HG03571 (cell line): ENCODE data around the gene SLC9A9.

ENCODE experiments used
- ATAC-seq: cut with Tn5 transposase; IDR thresholded peaks from one replicate; pipeline ENCODE4 v1.9.1; 2021; ENCODE audit not compliant: unreplicated experiment

Gene SLC9A9

GRCh38 chr3:143652118-143652517, 196.2 kb downstream of the SLC9A9 start:
- no peak for ATAC-seq

- no peak for ATAC-seq
These were observed 197.4 kb downstream of the SLC9A9 start for GRCh38 chr3:143650827-143651226.

GRCh38 chr3:143650120-143650519, 198.1 kb downstream of the SLC9A9 start:
- no peak for ATAC-seq

- ATAC-seq, result no peak
These were observed 199.6 kb downstream of the SLC9A9 start for GRCh38 chr3:143648708-143649107.

GRCh38 chr3:143648218-143648617, 200.1 kb downstream of the SLC9A9 start:
- no peak for ATAC-seq

GRCh38 chr3:143644370-143645089, 203.7 kb downstream of the SLC9A9 start:
- no peak for ATAC-seq

- ATAC-seq, result no peak
These were observed 204.4 kb downstream of the SLC9A9 start for GRCh38 chr3:143643905-143644304.

GRCh38 chr3:143640774-143641173, 207.5 kb downstream of the SLC9A9 start:
- no peak for ATAC-seq

GRCh38 chr3:143637133-143637532, 211.1 kb downstream of the SLC9A9 start:
- ATAC-seq, result no peak

GRCh38 chr3:143634991-143635390, 213.3 kb downstream of the SLC9A9 start:
- ATAC-seq, result no peak

GRCh38 chr3:143634427-143634826, 213.8 kb downstream of the SLC9A9 start:
- ATAC-seq, result no peak

GRCh38 chr3:143633816-143634215, 214.5 kb downstream of the SLC9A9 start:
- no peak for ATAC-seq

GRCh38 chr3:143629726-143630125, 218.5 kb downstream of the SLC9A9 start:
- no peak for ATAC-seq

GRCh38 chr3:143628971-143629370, 219.3 kb downstream of the SLC9A9 start:
- no peak for ATAC-seq

- ATAC-seq, result no peak
These were observed 220.9 kb downstream of the SLC9A9 start for GRCh38 chr3:143627336-143627735.

- no peak for ATAC-seq
These were observed 229.0 kb downstream of the SLC9A9 start for GRCh38 chr3:143619231-143619630.

- no peak for ATAC-seq
These were observed 231.2 kb downstream of the SLC9A9 start for GRCh38 chr3:143617050-143617449.

GRCh38 chr3:143613226-143613625, 235.0 kb downstream of the SLC9A9 start:
- ATAC-seq, result no peak

GRCh38 chr3:143612541-143612940, 235.7 kb downstream of the SLC9A9 start:
- ATAC-seq, result no peak

GRCh38 chr3:143608966-143609365, 239.3 kb downstream of the SLC9A9 start:
- no peak for ATAC-seq

GRCh38 chr3:143605233-143605950, 242.9 kb downstream of the SLC9A9 start:
- no peak for ATAC-seq

- ATAC-seq, result no peak
These were observed 243.7 kb downstream of the SLC9A9 start for GRCh38 chr3:143604402-143605185.
